Mesendoderm (in vitro differentiated cells): ENCODE results near the gene RALGPS2.

Experiments used
- DNase-seq: peaks from one replicate; pipeline ENCODE4 v3.0.0; 2013
- H2AK5ac ChIP-seq: 2 replicates; pipeline ENCODE4 v1.6.1; 2013; ENCODE audit warnings: low read length, inconsistent platforms
- H2BK120ac ChIP-seq: 2 replicates; pipeline ENCODE4 v1.6.1; 2013; ENCODE audit warnings: low read depth, mild to moderate bottlenecking, low read length, moderate library complexity, mixed read lengths
- H2BK15ac ChIP-seq: replicated peaks from 2 replicates; pipeline ENCODE4 v1.6.1; 2013; ENCODE audit warnings: low read depth, mild to moderate bottlenecking, moderate library complexity
- H2BK5ac ChIP-seq: 2 replicates; pipeline ENCODE4 v1.6.1; 2013; ENCODE audit warnings: low read length, inconsistent platforms
- H3K18ac ChIP-seq: 2 replicates; pipeline ENCODE4 v1.6.1; 2013; ENCODE audit warnings: mild to moderate bottlenecking, low read length, mixed read lengths
- H3K23ac ChIP-seq: one replicate; pipeline ENCODE4 v1.6.1; 2013; ENCODE audit warnings: low read length
- H3K27ac ChIP-seq: 2 replicates; pipeline ENCODE4 v1.5.1; 2013; ENCODE audit warnings: low read depth, mild to moderate bottlenecking, inconsistent platforms, low read length, moderate library complexity
- H3K27me3 ChIP-seq: 2 replicates; pipeline ENCODE4 v1.6.1; 2013; ENCODE audit warnings: low read length, control low read depth, mild to moderate bottlenecking, inconsistent platforms; ENCODE audit not compliant: insufficient read depth, poor library complexity
- H3K36me3 ChIP-seq: 2 replicates; pipeline ENCODE4 v1.6.1; 2013; ENCODE audit warnings: low read length, inconsistent platforms; ENCODE audit not compliant: control insufficient read depth, insufficient read depth
- H3K4ac ChIP-seq: one replicate; pipeline ENCODE4 v1.6.1; 2013; ENCODE audit warnings: low read depth, mild to moderate bottlenecking, low read length, moderate library complexity
- H3K4me1 ChIP-seq: 2 replicates; pipeline ENCODE4 v1.6.1; 2013; ENCODE audit warnings: low read depth, low read length, inconsistent platforms; ENCODE audit not compliant: control insufficient read depth
- H3K4me2 ChIP-seq: 2 replicates; pipeline ENCODE4 v1.6.1; 2013; ENCODE audit warnings: low read length
- H3K4me3 ChIP-seq: 2 replicates; pipeline ENCODE4 v1.5.1; 2013; ENCODE audit warnings: mild to moderate bottlenecking, low read length
- H3K56ac ChIP-seq: one replicate; pipeline ENCODE4 v1.6.1; 2013; ENCODE audit warnings: low read length
- H3K79me1 ChIP-seq: 2 replicates; pipeline ENCODE4 v1.6.1; 2013; ENCODE audit warnings: low read length, inconsistent platforms
- H3K79me2 ChIP-seq: 2 replicates; pipeline ENCODE4 v1.6.1; 2013; ENCODE audit warnings: mild to moderate bottlenecking, low read length; ENCODE audit not compliant: control insufficient read depth, insufficient read depth
- H3K9ac ChIP-seq: 2 replicates; pipeline ENCODE4 v1.6.1; 2013; ENCODE audit warnings: low read length, inconsistent platforms
- H4K5ac ChIP-seq: one replicate; pipeline ENCODE4 v1.6.1; 2013; ENCODE audit warnings: low read length
- H4K8ac ChIP-seq: one replicate; pipeline ENCODE4 v1.6.1; 2013; ENCODE audit warnings: low read depth, mild to moderate bottlenecking, control low read depth, low read length, moderate library complexity
- whole genome bisulfite sequencing: extraction: QIAGEN DNeasy Blood & Tissue Kit; methylation state at CpG from one replicate; pipeline ENCODE4 v1.1.7; 2013; ENCODE audit warnings: low lambda C conversion rate, missing lambda C conversion rate; ENCODE audit not compliant: insufficient coverage; ENCODE audit errors: extremely low coverage; 5-methylcytosine and 5-hydroxymethylcytosine counted together

Gene RALGPS2

DNA sequence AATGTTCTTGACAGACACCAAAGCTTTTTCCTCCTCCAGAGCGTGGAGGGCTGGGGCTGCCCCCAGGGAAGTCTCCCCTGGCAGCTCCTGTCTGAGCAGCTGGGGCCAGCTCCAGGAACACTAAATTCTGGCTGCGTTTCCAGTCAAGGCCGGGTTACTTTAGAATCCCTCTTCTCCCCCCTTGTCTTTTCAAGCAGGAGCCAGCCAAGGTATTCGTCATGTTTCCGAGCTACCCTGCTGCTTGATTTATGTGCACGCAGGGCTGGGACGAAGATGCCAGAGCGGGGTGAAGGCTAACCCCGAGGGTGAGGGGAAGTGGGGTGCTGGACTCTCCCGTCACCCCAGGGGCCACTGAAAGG is 213.9 kb downstream of the RALGPS2 start:
- no peak for DNase-seq

GRCh38 chr1:178939338-178940067 is 214.5 kb downstream of the RALGPS2 start:
- no peak for DNase-seq
- no peak overlapping the region for H3K4ac ChIP-seq
- H3K27ac ChIP-seq = no peak overlapping the region
- no peaks in the 10 kb centered on the region for H3K27me3 ChIP-seq
- H3K4me2 ChIP-seq = no peak overlapping the region
- H3K79me2 ChIP-seq = no peaks in the 10 kb centered on the region
- H3K23ac ChIP-seq = no peak overlapping the region
- no peaks in the 10 kb centered on the region for H3K79me1 ChIP-seq
- no peaks in the 10 kb centered on the region for H3K36me3 ChIP-seq
- no peak overlapping the region for H3K9ac ChIP-seq
- no peak overlapping the region for H2BK15ac ChIP-seq
- no peak overlapping the region for H2BK5ac ChIP-seq
- no peak overlapping the region for H4K5ac ChIP-seq
- no peak overlapping the region for H2AK5ac ChIP-seq
- H3K18ac ChIP-seq = no peak overlapping the region
- no peak overlapping the region for H3K4me3 ChIP-seq
- H4K8ac ChIP-seq = no peak overlapping the region
- no CpG with 5 or more reads among the region's 15 CpGs for WGBS
- no peaks in the 10 kb centered on the region for H3K4me1 ChIP-seq
- H2BK120ac ChIP-seq = no peak overlapping the region
- no peak overlapping the region for H3K56ac ChIP-seq

More for the DNA sequence above, 213.9 kb downstream of the RALGPS2 start:
- no peaks in the 10 kb centered on the region for H3K36me3 ChIP-seq
- H4K5ac ChIP-seq = no peak overlapping the region
- H2BK120ac ChIP-seq = no peak overlapping the region
- WGBS = no CpG with 5 or more reads among the region's 10 CpGs
- no peak overlapping the region for H2BK5ac ChIP-seq
- H2BK15ac ChIP-seq = no peak overlapping the region
- no peak overlapping the region for H3K4ac ChIP-seq
- H3K23ac ChIP-seq = no peak overlapping the region
- H3K4me3 ChIP-seq = no peak overlapping the region
- no peaks in the 10 kb centered on the region for H3K27me3 ChIP-seq
- H4K8ac ChIP-seq = no peak overlapping the region
- no peak overlapping the region for H3K9ac ChIP-seq
- no peaks in the 10 kb centered on the region for H3K79me2 ChIP-seq
- H3K79me1 ChIP-seq = no peaks in the 10 kb centered on the region
- H3K4me2 ChIP-seq = no peak overlapping the region
- H2AK5ac ChIP-seq = no peak overlapping the region
- no peak overlapping the region for H3K27ac ChIP-seq
- no peaks in the 10 kb centered on the region for H3K4me1 ChIP-seq
- no peak overlapping the region for H3K18ac ChIP-seq
- H3K56ac ChIP-seq = no peak overlapping the region

- no peak overlapping the region for H2BK120ac ChIP-seq
Measured at GRCh38 chr1:178940068-178940765, 215.2 kb downstream of the RALGPS2 start.

GRCh38 chr1:178941261-178941689 is 216.2 kb downstream of the RALGPS2 start:
- Histone ChIP-seq H2BK120ac (no peak overlapping the region), H3K79me2 (no peaks in the 10 kb centered on the region), H3K4me3 (no peak overlapping the region), H3K18ac (no peak overlapping the region), H2AK5ac (no peak overlapping the region), H3K36me3 (no peaks in the 10 kb centered on the region), H3K56ac (no peak overlapping the region), H3K4me2 (no peak overlapping the region), H3K4me1 (no peaks in the 10 kb centered on the region), H3K79me1 (no peaks in the 10 kb centered on the region), H2BK15ac (no peak overlapping the region), H3K23ac (no peak overlapping the region), H2BK5ac (no peak overlapping the region), H4K8ac (no peak overlapping the region), H3K27me3 (no peaks in the 10 kb centered on the region), H3K27ac (no peak overlapping the region), H3K9ac (no peak overlapping the region), H4K5ac (no peak overlapping the region), H3K4ac (no peak overlapping the region)
- DNase-seq = no peak
- no CpG with 5 or more reads among the region's 11 CpGs for WGBS

More at GRCh38 chr1:178940068-178940765, 215.2 kb downstream of the RALGPS2 start:
- Histone ChIP-seq H3K4ac (no peak overlapping the region), H3K9ac (no peak overlapping the region), H2AK5ac (no peak overlapping the region), H4K8ac (no peak overlapping the region), H3K79me2 (no peaks in the 10 kb centered on the region), H3K27me3 (no peaks in the 10 kb centered on the region), H3K18ac (no peak overlapping the region), H2BK15ac (no peak overlapping the region), H2BK5ac (no peak overlapping the region), H3K79me1 (no peaks in the 10 kb centered on the region), H3K4me2 (no peak overlapping the region), H3K36me3 (no peaks in the 10 kb centered on the region), H3K27ac (no peak overlapping the region), H4K5ac (no peak overlapping the region), H3K23ac (no peak overlapping the region), H3K4me1 (no peaks in the 10 kb centered on the region), H3K4me3 (no peak overlapping the region), H3K56ac (no peak overlapping the region)
- WGBS = no CpG with 5 or more reads among the region's 7 CpGs
- DNase-seq = no peak

GRCh38 chr1:178941849-178942248 is 216.8 kb downstream of the RALGPS2 start:
- Histone ChIP-seq H3K56ac (no peak overlapping the region), H2BK15ac (no peak overlapping the region), H3K4ac (no peak overlapping the region), H3K4me1 (no peaks in the 10 kb centered on the region), H3K79me2 (no peaks in the 10 kb centered on the region), H4K5ac (no peak overlapping the region), H2BK120ac (no peak overlapping the region), H3K9ac (no peak overlapping the region), H2BK5ac (no peak overlapping the region), H3K79me1 (no peaks in the 10 kb centered on the region), H3K27ac (no peak overlapping the region), H2AK5ac (no peak overlapping the region), H3K4me2 (no peak overlapping the region), H3K27me3 (no peaks in the 10 kb centered on the region), H3K23ac (no peak overlapping the region), H3K36me3 (no peaks in the 10 kb centered on the region), H3K4me3 (no peak overlapping the region), H4K8ac (no peak overlapping the region), H3K18ac (no peak overlapping the region)
- DNase-seq = no peak
- WGBS = no CpG with 5 or more reads among the region's 14 CpGs
